Activated naive CD4-positive, alpha-beta T cell treated with Interleukin-2 at 50 U/mL for 16 hours (primary cell): ENCODE data around the gene ZCWPW2.

Source experiments
- DNase-seq: peaks from one replicate; pipeline ENCODE4 v3.0.0-alpha.2; 2020

The ZCWPW2 gene

GRCh38 chr3:28386049-28386448 is 37.5 kb downstream of the ZCWPW2 start:
- no peak for DNase-seq

- no peak for DNase-seq
These were observed 40.5 kb downstream of the ZCWPW2 start for GRCh38 chr3:28388978-28389377.

GRCh38 chr3:28399206-28399605 is 50.7 kb downstream of the ZCWPW2 start:
- no peak for DNase-seq

GRCh38 chr3:28406241-28406640 is 57.7 kb downstream of the ZCWPW2 start:
- no peak for DNase-seq

- DNase-seq: no peak
These were observed 100.9 kb downstream of the ZCWPW2 start for GRCh38 chr3:28449398-28449797.

GRCh38 chr3:28462866-28463265 is 114.3 kb downstream of the ZCWPW2 start:
- DNase-seq: no peak

GRCh38 chr3:28467414-28467813 is 118.9 kb downstream of the ZCWPW2 start:
- DNase-seq: no peak

GRCh38 chr3:28476194-28476593 is 127.7 kb downstream of the ZCWPW2 start:
- no peak for DNase-seq

- DNase-seq: no peak
These were observed 128.2 kb downstream of the ZCWPW2 start for GRCh38 chr3:28476764-28477163.

GRCh38 chr3:28485164-28485563 is 136.6 kb downstream of the ZCWPW2 start:
- no peak for DNase-seq

GRCh38 chr3:28495301-28495700 is 146.8 kb downstream of the ZCWPW2 start:
- no peak for DNase-seq

- DNase-seq: no peak
These were observed 153.9 kb downstream of the ZCWPW2 start for GRCh38 chr3:28502397-28502937.

GRCh38 chr3:28504976-28505375 is 156.5 kb downstream of the ZCWPW2 start:
- DNase-seq: no peak

- DNase-seq: no peak
These were observed 173.1 kb downstream of the ZCWPW2 start for GRCh38 chr3:28521663-28522062.

- DNase-seq: no peak
These were observed 193.8 kb downstream of the ZCWPW2 start for GRCh38 chr3:28542351-28542750.

- no peak for DNase-seq
These were observed 195.7 kb downstream of the ZCWPW2 start for GRCh38 chr3:28544236-28544635.

- DNase-seq: no peak
These were observed 196.3 kb downstream of the ZCWPW2 start for GRCh38 chr3:28544831-28545230.

GRCh38 chr3:28547677-28548076 is 199.2 kb downstream of the ZCWPW2 start:
- DNase-seq: no peak

- no peak for DNase-seq
These were observed 204.7 kb downstream of the ZCWPW2 start for GRCh38 chr3:28553175-28553574.

GRCh38 chr3:28556195-28556594 is 207.7 kb downstream of the ZCWPW2 start:
- no peak for DNase-seq

- DNase-seq: no peak
These were observed 215.7 kb downstream of the ZCWPW2 start for GRCh38 chr3:28564211-28564610.

GRCh38 chr3:28569357-28569756 is 220.8 kb downstream of the ZCWPW2 start:
- DNase-seq: no peak

- DNase-seq: no peak
These were observed 225.5 kb downstream of the ZCWPW2 start for GRCh38 chr3:28574036-28574435.

- DNase-seq: no peak
These were observed 226.7 kb downstream of the ZCWPW2 start for GRCh38 chr3:28575100-28575745.
